Stomach smooth muscle (tissue), 2 donors: Measurements from ENCODE around the gene TRPM1.
"Not testable (repeated sequence)": the region's sequence is repeated elsewhere in the genome, so short reads cannot be mapped to it uniquely, and the experiment has no call there.

ENCODE experiments used
- H3K27ac ChIP-seq: one replicate; pipeline ENCODE4 v1.7.0; 2013; ENCODE audit warnings: mild to moderate bottlenecking, low read length, inconsistent platforms
- H3K27me3 ChIP-seq, 2 donors: one replicate each; pipeline ENCODE4 v1.7.0; 2013; ENCODE audit warnings: low read length in 2 of 2; ENCODE audit not compliant: insufficient read depth in 2 of 2, control insufficient read depth in 1 of 2
- H3K36me3 ChIP-seq, 2 donors: one replicate each; pipeline ENCODE4 v1.7.0; 2013; ENCODE audit warnings: low read length in 2 of 2; ENCODE audit not compliant: control insufficient read depth in 2 of 2, insufficient read depth in 2 of 2
- H3K4me1 ChIP-seq: one replicate; pipeline ENCODE4 v1.7.0; 2013; ENCODE audit warnings: low read length; ENCODE audit not compliant: control insufficient read depth, insufficient read depth
- H3K4me3 ChIP-seq, 2 donors: one replicate each; pipeline ENCODE4 v1.7.0; 2013; ENCODE audit warnings: low read length in 2 of 2
- H3K9ac ChIP-seq, 2 donors: one replicate each; pipeline ENCODE4 v1.7.0; 2013; ENCODE audit warnings: low read length in 2 of 2, mild to moderate bottlenecking in 1 of 2
- H3K9me3 ChIP-seq, 2 donors: one replicate each; pipeline ENCODE4 v1.7.0; 2013; ENCODE audit warnings: low read length in 2 of 2; ENCODE audit not compliant: control insufficient read depth in 2 of 2
- donor health status: healthy.
- donor health status: Pancreatic carcinoma.

TRPM1 gene

DNA sequence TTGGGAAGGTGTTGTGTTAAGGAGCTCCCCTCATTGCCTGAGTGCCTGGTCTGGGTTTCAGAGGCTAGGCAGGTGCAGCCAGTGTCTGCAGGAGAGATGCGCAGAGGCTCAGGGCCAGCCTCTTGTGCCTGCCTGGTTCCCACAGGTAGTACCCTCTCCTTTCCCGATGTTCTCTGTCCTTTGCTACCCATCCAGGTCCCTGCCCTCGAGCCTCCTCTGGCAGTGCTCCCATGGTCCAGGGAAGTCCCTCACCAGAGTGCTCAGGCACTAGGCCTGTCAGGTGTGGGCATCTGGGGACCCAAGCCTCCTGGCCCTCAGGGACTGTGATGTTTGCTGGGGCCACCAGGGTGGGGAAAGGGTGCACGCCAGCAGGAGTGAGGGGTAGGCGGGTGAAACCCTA lies 5.0 kb downstream of the TRPM1 start:
- H3K9me3 ChIP-seq, result no peaks in the 10 kb centered on the region
- H3K27me3 ChIP-seq, result peaks cover 0 to 2% of the 10 kb centered on the region in 2 donors
- no peaks in the 10 kb centered on the region for H3K36me3 ChIP-seq
- H3K27ac ChIP-seq, result no peak overlapping the region
- H3K4me3 ChIP-seq, result no peak overlapping the region
- no peak overlapping the region for H3K9ac ChIP-seq
- H3K4me1 ChIP-seq, result no peaks in the 10 kb centered on the region

DNA sequence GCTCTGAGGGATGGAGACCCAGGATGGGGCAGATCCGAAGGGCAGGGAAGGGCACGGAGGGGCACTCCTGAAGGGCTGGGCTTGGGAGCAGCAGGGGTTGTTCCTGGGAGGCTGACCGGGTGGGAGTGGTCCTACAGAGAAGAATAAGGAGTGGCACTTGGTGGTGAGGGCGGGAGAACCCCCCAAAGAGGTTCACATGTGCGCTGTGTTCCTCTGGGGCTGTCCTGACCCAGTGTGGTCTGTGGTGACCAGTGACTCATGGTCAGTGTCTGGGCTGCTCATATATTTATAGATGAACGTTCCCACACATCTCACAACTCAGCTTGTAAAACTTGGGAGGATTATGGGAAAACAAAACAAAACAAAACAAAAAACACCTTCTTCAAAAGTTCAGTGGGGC lies 10.0 kb downstream of the TRPM1 start:
- H3K27me3 ChIP-seq, result no peaks in the 10 kb centered on the region
- H3K36me3 ChIP-seq, result no peaks in the 10 kb centered on the region
- H3K4me3 ChIP-seq, result no peak overlapping the region
- no peaks in the 10 kb centered on the region for H3K4me1 ChIP-seq
- H3K27ac ChIP-seq, result no peak overlapping the region
- no peaks in the 10 kb centered on the region for H3K9me3 ChIP-seq
- no peak overlapping the region for H3K9ac ChIP-seq

DNA sequence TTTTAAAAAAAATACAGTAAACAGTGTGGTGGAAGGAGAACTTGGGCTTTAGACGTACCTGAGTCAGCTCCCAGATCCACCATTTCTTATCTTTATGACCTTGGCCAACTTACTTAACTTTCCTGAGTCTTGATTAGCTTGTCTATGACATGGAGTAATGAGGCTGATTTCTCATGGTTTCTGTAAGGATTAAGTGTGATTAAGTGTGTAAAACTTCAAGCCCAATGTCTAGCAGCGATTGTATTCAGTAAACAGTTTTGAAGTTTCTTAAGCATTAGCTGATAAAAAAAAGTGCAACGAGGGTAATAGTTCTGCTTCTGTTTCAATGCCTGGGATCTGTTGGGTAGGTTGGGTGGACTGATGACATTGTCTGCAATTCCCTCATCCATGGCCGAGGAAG lies 10.8 kb downstream of the TRPM1 start:
- Histone ChIP-seq H3K36me3 (no peaks in the 10 kb centered on the region), H3K4me3 (no peak overlapping the region), H3K9ac (no peak overlapping the region), H3K27me3 (no peaks in the 10 kb centered on the region), H3K4me1 (no peaks in the 10 kb centered on the region), H3K27ac (no peak overlapping the region), H3K9me3 (no peaks in the 10 kb centered on the region)

DNA sequence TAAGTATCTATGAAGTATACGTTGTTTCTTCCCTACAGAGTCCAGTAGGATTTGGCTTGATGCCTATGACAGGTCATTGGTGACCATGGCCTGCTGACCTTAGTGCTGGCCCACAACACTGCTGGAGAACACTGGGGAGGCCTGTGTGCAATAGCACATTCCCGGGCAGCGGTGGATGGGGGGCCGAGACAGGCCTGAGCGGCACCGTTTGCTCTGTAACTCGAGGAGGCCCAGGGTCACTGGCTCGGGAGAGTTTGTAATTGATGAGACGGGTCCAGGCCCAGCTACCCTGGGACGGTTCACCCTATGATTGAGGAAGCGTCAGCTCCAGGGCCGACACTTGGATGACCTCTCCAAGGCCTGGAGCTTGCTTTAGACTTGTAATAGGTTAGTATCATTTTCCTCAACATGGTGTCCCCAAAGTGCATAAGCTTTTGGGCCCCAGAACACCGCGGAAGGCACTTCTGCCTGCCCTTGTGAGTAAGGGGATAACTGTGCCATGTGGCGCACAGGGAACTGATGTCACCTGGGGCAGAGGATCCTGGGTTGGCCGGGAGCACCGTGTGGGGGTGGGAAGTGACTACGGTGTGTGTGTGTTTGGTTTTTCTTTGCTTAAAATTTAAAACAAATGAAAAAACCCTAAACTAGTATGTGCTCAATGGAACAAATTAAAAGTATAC lies 12.0 kb downstream of the TRPM1 start:
- no peak overlapping the region for H3K27ac ChIP-seq

DNA sequence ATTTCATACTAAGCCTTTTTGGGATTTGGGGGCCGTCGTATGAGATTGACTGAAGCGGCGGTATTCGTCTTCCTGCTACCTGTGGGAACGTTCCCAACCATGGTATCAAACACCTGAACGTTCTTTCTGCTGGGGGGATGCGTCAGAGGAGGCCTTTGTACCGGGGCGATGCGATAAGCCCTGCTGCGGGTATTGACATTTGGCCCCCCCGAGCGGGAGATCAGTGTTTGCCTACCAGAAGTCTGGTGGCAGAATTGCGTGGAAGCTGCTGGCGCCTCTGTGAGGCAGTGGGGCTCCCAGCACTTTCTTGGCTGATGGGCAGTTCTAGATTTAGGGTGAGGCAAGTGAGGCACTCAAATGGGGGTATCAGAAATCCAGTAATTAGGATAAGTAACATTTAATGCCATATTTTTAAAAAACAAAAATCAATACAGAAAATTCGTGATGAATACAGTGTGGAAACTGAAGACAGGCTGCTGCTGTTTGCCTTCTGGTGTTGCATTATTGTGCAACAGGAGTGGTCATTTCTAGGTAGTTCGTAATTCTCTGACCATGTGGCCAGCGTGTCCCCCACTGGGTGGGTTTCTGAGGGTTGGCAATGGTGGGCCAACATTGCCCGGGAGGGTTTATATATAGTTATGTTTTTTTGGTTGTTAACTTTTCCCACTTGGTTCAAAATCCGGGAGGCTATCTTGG lies 12.7 kb downstream of the TRPM1 start:
- H3K9ac ChIP-seq, result no peak overlapping the region
- H3K9me3 ChIP-seq, result no peaks in the 10 kb centered on the region
- H3K27me3 ChIP-seq, result no peaks in the 10 kb centered on the region
- H3K4me1 ChIP-seq, result no peaks in the 10 kb centered on the region
- H3K4me3 ChIP-seq, result no peak overlapping the region
- H3K27ac ChIP-seq, result no peak overlapping the region
- H3K36me3 ChIP-seq, result no peaks in the 10 kb centered on the region

More for the DNA sequence above, 12.0 kb downstream of the TRPM1 start:
- H3K9ac ChIP-seq, result no peak overlapping the region
- H3K4me1 ChIP-seq, result no peaks in the 10 kb centered on the region
- no peaks in the 10 kb centered on the region for H3K9me3 ChIP-seq
- H3K27me3 ChIP-seq, result no peaks in the 10 kb centered on the region
- H3K36me3 ChIP-seq, result no peaks in the 10 kb centered on the region
- no peak overlapping the region for H3K4me3 ChIP-seq

DNA sequence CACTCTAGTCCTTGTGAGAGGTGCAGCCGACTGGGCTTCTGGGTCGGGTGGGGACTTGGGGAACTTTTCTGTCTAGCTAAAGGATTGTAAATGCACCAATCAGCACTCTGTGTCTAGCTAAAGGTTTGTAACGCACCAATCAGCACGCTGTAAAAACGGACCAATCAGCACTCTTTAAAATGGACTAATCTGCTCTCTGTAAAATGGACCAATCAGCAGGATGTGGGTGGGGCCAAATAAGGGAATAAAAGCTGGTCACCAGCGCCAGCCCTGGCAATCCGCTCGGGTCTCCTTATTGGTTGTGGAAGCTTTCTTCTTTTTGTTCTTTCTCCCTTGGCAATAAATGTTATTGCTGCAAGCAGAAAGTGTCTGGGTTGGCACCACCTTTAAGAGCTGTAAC lies 13.5 kb downstream of the TRPM1 start:
- not testable (repeated sequence) for H3K9ac ChIP-seq, H3K9me3 ChIP-seq, H3K36me3 ChIP-seq, H3K27ac ChIP-seq, H3K4me1 ChIP-seq, H3K4me3 ChIP-seq, H3K27me3 ChIP-seq

DNA sequence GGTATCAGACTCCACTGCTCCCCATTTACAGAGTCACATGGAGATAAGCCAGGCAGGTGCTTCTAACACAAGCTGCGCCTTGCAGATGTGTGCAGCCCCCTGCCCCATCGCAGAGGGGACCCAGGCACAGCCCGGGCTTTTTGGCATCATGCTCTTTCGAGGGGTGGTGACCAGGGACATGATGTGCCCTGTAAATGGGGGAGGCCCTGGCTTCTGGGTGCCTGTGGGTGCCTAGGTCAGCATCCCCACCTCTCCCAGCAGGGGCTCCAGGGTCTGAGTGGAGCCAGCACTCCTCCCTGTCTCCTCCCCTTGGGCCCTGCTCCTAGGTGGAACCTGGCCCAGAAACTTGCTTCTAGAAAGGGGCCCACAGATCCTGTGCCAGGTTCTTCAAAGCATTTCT lies 15.2 kb downstream of the TRPM1 start:
- Histone ChIP-seq H3K4me3 (no peak overlapping the region), H3K36me3 (no peaks in the 10 kb centered on the region), H3K9me3 (no peaks in the 10 kb centered on the region), H3K27ac (no peak overlapping the region), H3K4me1 (no peaks in the 10 kb centered on the region), H3K9ac (no peak overlapping the region), H3K27me3 (peaks cover 0 to 4% of the 10 kb centered on the region in 2 donors)

DNA sequence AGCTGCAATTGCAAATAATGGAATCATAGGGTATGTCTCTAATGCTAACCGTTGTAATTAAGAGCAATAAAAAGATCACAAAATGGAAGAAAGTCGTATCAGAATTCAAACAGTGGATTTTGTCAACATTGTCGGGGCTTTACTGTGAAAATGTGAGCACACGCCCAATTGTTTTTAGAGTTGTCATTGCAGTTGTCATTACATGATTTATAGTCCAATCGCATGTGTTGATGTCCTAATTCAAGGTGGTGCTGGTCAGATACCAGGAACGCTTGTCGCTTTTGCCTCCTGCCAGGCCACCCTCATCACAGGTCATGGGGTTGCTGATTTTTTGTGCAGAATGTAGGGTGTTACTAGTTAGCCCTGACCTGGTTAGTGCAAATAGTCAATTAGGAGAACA lies 16.2 kb downstream of the TRPM1 start:
- H3K36me3 ChIP-seq, result no peaks in the 10 kb centered on the region
- H3K9ac ChIP-seq, result no peak overlapping the region
- no peaks in the 10 kb centered on the region for H3K4me1 ChIP-seq

DNA sequence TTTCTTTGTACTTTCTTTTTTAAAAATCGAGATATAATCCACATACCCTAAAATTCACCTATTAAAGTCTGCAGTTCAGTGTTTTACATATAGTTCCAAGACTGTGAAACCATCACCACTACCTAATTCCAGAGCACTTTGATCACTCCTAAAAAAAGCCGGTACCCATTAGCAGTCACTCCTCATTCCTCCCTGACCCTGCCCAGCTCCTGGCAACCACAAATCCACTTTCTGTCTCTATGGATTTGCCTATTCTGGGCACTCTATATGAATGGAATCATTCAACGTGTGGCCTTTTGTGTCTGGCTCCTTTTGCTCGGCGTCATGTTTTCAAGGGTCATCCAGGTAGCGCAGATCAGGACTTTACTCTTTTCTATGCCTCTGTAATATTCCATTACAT lies 17.3 kb downstream of the TRPM1 start:
- H3K4me1 ChIP-seq, result no peaks in the 10 kb centered on the region
- no peak overlapping the region for H3K27ac ChIP-seq

More for the DNA sequence above, 16.2 kb downstream of the TRPM1 start:
- H3K9me3 ChIP-seq, result no peaks in the 10 kb centered on the region
- no peak overlapping the region for H3K27ac ChIP-seq
- H3K27me3 ChIP-seq, result peaks cover 0 to 4% of the 10 kb centered on the region in 2 donors
- H3K4me3 ChIP-seq, result no peak overlapping the region

DNA sequence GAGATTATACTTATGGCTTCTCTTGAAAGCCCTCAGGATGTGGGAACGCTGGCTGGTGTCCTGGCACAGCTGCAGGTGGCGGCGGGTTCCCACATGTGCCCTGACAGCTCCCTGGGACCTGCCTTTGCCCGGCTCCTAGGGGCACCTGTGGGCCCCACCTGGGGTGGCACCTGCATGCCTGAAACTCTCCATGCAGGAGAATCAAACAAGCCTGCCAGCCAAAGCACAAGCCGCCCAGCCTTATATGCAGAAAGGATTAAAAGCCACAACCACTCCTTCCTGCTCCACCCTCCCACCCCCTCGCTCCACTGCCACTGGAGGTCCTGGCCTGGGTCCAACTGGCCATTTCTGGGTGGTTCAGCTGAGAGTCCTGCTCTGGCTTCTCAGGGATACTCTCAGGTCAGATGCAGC lies 18.1 kb downstream of the TRPM1 start:
- no peak overlapping the region for H3K4me3 ChIP-seq
- H3K27me3 ChIP-seq, result peaks cover 0 to 6% of the 10 kb centered on the region in 2 donors
- no peaks in the 10 kb centered on the region for H3K4me1 ChIP-seq
- no peaks in the 10 kb centered on the region for H3K36me3 ChIP-seq
- no peak overlapping the region for H3K27ac ChIP-seq
- no peaks in the 10 kb centered on the region for H3K9me3 ChIP-seq
- H3K9ac ChIP-seq, result no peak overlapping the region

More for the DNA sequence above, 17.3 kb downstream of the TRPM1 start:
- H3K9me3 ChIP-seq, result no peaks in the 10 kb centered on the region
- H3K9ac ChIP-seq, result no peak overlapping the region
- H3K36me3 ChIP-seq, result no peaks in the 10 kb centered on the region
- no peak overlapping the region for H3K4me3 ChIP-seq
- peaks cover 0 to 6% of the 10 kb centered on the region in 2 donors for H3K27me3 ChIP-seq

DNA sequence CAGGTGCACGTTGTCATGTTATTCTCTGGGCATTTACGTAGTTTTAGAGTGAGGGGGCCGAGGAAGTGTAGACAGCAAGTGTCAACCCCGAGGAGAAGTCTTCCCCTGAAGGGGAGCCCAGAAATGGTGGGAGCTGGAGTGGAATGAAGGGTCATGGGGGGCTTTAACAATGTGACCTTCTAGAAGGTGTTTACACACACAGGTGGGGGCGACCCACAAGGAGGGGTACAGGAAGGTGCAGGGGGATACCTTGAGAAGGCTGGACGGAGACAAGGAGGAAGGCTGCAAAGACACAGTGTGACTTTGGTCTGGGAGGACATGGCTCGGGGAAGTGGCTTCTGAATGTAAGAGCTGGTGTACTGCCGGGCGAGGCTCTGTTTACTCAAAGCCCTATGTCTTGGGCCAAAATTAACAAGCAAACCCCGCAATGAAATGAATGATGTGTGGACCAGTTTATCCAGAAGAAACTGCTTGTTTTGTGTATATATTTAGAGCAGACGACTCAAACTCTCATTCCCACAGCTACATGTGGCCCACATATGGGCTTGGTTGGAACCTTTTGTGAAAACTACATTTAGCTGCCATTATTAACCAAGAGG lies 18.7 kb downstream of the TRPM1 start:
- no peaks in the 10 kb centered on the region for H3K9me3 ChIP-seq
- H3K4me3 ChIP-seq, result no peak overlapping the region
- H3K27ac ChIP-seq, result no peak overlapping the region
- H3K4me1 ChIP-seq, result no peaks in the 10 kb centered on the region
- no peak overlapping the region for H3K9ac ChIP-seq
- H3K27me3 ChIP-seq, result peaks cover under 1 to 6% of the 10 kb centered on the region in 2 donors
- no peaks in the 10 kb centered on the region for H3K36me3 ChIP-seq
